ENCODE measurements around the gene LMCD1. TPM values are rescaled to one million over a fixed set of nuclear protein-coding genes. Genes with fewer than 3 reads are reported as not detected.

Gene LMCD1
- polyA plus RNA-seq, 1 of the 3 experiments (the other 2 are of a cell fraction) = 23.6 TPM

DNA sequence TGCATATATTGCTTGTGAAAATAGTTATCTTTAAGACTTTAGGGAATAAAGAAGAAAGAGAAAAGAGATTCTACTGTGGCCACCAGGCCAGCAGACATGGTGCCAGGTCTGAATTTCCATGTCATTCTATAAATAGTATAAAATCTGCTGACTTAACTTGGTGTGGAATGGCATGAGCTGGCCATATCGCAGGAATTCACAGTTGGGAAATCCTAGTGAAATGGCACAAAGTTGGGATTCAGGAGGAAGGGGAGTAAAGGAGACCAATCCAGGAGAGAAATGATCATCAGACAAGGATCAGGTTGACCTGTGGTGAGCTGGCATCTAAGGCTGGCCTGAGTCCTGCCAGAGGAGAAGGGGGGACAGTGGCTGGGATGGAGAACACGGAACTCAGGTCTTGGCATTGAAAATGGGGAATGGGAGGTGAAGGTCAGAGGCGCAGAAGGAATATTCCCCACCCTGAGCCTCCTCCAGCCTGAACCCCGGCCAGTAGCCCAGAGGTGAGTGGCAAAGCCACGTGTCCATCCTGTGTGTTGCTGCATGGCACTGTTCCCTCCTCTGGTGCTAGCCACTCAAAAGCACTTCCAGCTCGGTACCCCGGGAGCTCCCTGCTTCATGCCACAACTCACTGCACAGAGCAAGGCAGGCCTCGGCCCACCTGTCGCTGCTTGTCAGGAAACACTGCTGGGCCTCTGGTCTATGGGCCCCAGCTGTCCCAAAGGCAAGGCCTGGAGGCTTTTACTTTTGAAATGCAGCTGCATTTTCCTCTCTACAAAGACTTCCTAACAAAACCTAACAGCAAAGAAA, 91.6 kb downstream of the LMCD1 start:
- no peak overlapping the region for H3K4me3 ChIP-seq (ENCODE audit: low read depth in 2 of 2, low read length in 1 of 2)
- CTCF ChIA-PET = interaction anchor here (1.8 to 2.9 kb wide), 2 partner anchors 14 to 29 kb away, joined by 5 to 7 read pairs; no protein-coding TSS in a partner anchor
- TF ChIP-seq, protein P1, sequence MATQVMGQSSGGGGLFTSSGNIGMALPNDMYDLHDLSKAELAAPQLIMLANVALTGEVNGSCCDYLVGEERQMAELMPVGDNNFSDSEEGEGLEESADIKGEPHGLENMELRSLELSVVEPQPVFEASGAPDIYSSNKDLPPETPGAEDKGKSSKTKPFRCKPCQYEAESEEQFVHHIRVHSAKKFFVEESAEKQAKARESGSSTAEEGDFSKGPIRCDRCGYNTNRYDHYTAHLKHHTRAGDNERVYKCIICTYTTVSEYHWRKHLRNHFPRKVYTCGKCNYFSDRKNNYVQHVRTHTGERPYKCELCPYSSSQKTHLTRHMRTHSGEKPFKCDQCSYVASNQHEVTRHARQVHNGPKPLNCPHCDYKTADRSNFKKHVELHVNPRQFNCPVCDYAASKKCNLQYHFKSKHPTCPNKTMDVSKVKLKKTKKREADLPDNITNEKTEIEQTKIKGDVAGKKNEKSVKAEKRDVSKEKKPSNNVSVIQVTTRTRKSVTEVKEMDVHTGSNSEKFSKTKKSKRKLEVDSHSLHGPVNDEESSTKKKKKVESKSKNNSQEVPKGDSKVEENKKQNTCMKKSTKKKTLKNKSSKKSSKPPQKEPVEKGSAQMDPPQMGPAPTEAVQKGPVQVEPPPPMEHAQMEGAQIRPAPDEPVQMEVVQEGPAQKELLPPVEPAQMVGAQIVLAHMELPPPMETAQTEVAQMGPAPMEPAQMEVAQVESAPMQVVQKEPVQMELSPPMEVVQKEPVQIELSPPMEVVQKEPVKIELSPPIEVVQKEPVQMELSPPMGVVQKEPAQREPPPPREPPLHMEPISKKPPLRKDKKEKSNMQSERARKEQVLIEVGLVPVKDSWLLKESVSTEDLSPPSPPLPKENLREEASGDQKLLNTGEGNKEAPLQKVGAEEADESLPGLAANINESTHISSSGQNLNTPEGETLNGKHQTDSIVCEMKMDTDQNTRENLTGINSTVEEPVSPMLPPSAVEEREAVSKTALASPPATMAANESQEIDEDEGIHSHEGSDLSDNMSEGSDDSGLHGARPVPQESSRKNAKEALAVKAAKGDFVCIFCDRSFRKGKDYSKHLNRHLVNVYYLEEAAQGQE (IDR thresholded peaks at IDR 0.05; ENCODE audit: low read depth, low read length) = no peak
- TF ChIP-seq SIN3A (IDR thresholded peaks at IDR 0.05; ENCODE audit: borderline replicate concordance, low read depth, low read length) = no peak
- TF ChIP-seq EZH2phosphoT487 (IDR thresholded peaks at IDR 0.05; ENCODE audit: borderline replicate concordance, low read depth) = no peak
- no peak for TF ChIP-seq GATA2 (CRISPR knock-in tag; IDR thresholded peaks at IDR 0.05)
- TF ChIP-seq, protein P2, sequence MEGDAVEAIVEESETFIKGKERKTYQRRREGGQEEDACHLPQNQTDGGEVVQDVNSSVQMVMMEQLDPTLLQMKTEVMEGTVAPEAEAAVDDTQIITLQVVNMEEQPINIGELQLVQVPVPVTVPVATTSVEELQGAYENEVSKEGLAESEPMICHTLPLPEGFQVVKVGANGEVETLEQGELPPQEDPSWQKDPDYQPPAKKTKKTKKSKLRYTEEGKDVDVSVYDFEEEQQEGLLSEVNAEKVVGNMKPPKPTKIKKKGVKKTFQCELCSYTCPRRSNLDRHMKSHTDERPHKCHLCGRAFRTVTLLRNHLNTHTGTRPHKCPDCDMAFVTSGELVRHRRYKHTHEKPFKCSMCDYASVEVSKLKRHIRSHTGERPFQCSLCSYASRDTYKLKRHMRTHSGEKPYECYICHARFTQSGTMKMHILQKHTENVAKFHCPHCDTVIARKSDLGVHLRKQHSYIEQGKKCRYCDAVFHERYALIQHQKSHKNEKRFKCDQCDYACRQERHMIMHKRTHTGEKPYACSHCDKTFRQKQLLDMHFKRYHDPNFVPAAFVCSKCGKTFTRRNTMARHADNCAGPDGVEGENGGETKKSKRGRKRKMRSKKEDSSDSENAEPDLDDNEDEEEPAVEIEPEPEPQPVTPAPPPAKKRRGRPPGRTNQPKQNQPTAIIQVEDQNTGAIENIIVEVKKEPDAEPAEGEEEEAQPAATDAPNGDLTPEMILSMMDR (IDR thresholded peaks at IDR 0.05) = no peak
- no peak for TF ChIP-seq ELF1 (IDR thresholded peaks at IDR 0.05)
- TF ChIP-seq TEAD4 (IDR thresholded peaks at IDR 0.05; ENCODE audit: borderline replicate concordance, insufficient read depth) = no peak
- TF ChIP-seq MXI1 (IDR thresholded peaks at IDR 0.05; ENCODE audit: low read depth, low read length) = no peak
- TF ChIP-seq RFX5 (IDR thresholded peaks at IDR 0.05; ENCODE audit: low read length) = no peak
- TF ChIP-seq YY1 (IDR thresholded peaks at IDR 0.05; ENCODE audit: low read depth) = no peak
- TF ChIP-seq, protein P3, sequence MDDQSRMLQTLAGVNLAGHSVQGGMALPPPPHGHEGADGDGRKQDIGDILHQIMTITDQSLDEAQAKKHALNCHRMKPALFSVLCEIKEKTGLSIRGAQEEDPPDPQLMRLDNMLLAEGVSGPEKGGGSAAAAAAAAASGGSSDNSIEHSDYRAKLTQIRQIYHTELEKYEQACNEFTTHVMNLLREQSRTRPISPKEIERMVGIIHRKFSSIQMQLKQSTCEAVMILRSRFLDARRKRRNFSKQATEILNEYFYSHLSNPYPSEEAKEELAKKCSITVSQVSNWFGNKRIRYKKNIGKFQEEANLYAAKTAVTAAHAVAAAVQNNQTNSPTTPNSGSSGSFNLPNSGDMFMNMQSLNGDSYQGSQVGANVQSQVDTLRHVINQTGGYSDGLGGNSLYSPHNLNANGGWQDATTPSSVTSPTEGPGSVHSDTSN (IDR thresholded peaks at IDR 0.05) = no peak
- H3K27me3 ChIP-seq (ENCODE audit: insufficient read depth) = no peaks in the 10 kb centered on the region
- H3F3A ChIP-seq (replicated peaks; ENCODE audit: insufficient read depth) = no peaks in the 10 kb centered on the region
- H3K4me2 ChIP-seq = no peak overlapping the region
- no peak overlapping the region for H2AFZ ChIP-seq (ENCODE audit: low read depth)
- no peak overlapping the region for H3K27ac ChIP-seq (ENCODE audit: low read depth in 2 of 2, low read length in 1 of 2)
- POLR2A ChIA-PET = no interaction called here
- no peaks in the 10 kb centered on the region for H4K20me1 ChIP-seq (ENCODE audit: insufficient read depth)
- H3K36me3 ChIP-seq (replicated peaks in 1 of 2; ENCODE audit: control insufficient read depth in 1 of 2, insufficient read depth in 2 of 2, low read length in 1 of 2) = no peaks in the 10 kb centered on the region
- no peak overlapping the region for H3K9ac ChIP-seq
- no peaks in the 10 kb centered on the region for H3K9me2 ChIP-seq
- H3K79me2 ChIP-seq (ENCODE audit: insufficient read depth) = no peaks in the 10 kb centered on the region
- 43% methylated on average over 3 of the region's 9 CpGs for WGBS (ENCODE audit: low lambda C conversion rate)
- H3K4me1 ChIP-seq (ENCODE audit: control insufficient read depth in 1 of 2, insufficient read depth in 2 of 2, low read depth in 1 of 2, low read length in 1 of 2) = peaks cover 0 to 2% of the 10 kb centered on the region in 2 experiments; a peak in 1 of 4 replicates
- H3K9me3 ChIP-seq = no peaks in the 10 kb centered on the region
- no peak for DNase-seq
